ENCODE data around the gene ADAR.

The ADAR gene

GRCh38 chr1:154550070-154550469 is 57.9 kb downstream of the ADAR start:
- Histone ChIP-seq H3K9me3 (ENCODE audit: control insufficient read depth, insufficient read depth, low read length) (no peaks in the 10 kb centered on the region), H3K4me1 (ENCODE audit: control insufficient read depth, insufficient read depth, low read length) (no peaks in the 10 kb centered on the region), H3K27me3 (ENCODE audit: control insufficient read depth, insufficient read depth, low read length) (no peaks in the 10 kb centered on the region), H3K9ac (ENCODE audit: low read depth, low read length) (no peak overlapping the region), H3K4me3 (ENCODE audit: low read depth, low read length) (no peak overlapping the region), H3K36me3 (ENCODE audit: control insufficient read depth, insufficient read depth, low read length) (peaks cover 57% of the 10 kb centered on the region)

- Histone ChIP-seq H3K4me3 (ENCODE audit: low read depth, low read length) (no peak overlapping the region), H3K4me1 (ENCODE audit: control insufficient read depth, insufficient read depth, low read length) (no peaks in the 10 kb centered on the region), H3K27me3 (ENCODE audit: control insufficient read depth, insufficient read depth, low read length) (no peaks in the 10 kb centered on the region), H3K9me3 (ENCODE audit: control insufficient read depth, insufficient read depth, low read length) (no peaks in the 10 kb centered on the region), H3K9ac (ENCODE audit: low read depth, low read length) (no peak overlapping the region), H3K36me3 (ENCODE audit: control insufficient read depth, insufficient read depth, low read length) (peaks cover 49% of the 10 kb centered on the region)
Observed at GRCh38 chr1:154549202-154549770, 58.7 kb downstream of the ADAR start.

GRCh38 chr1:154548028-154548427 is 60.0 kb downstream of the ADAR start:
- no peaks in the 10 kb centered on the region for H3K9me3 ChIP-seq (ENCODE audit: control insufficient read depth, insufficient read depth, low read length)
- H3K4me1 ChIP-seq (ENCODE audit: control insufficient read depth, insufficient read depth, low read length): no peaks in the 10 kb centered on the region
- no peak overlapping the region for H3K9ac ChIP-seq (ENCODE audit: low read depth, low read length)
- H3K36me3 ChIP-seq (ENCODE audit: control insufficient read depth, insufficient read depth, low read length): peaks cover 41% of the 10 kb centered on the region
- H3K4me3 ChIP-seq (ENCODE audit: low read depth, low read length): no peak overlapping the region
- H3K27me3 ChIP-seq (ENCODE audit: control insufficient read depth, insufficient read depth, low read length): no peaks in the 10 kb centered on the region

GRCh38 chr1:154547105-154547732 is 60.8 kb downstream of the ADAR start:
- H3K9me3 ChIP-seq (ENCODE audit: control insufficient read depth, insufficient read depth, low read length): no peaks in the 10 kb centered on the region
- no peaks in the 10 kb centered on the region for H3K4me1 ChIP-seq (ENCODE audit: control insufficient read depth, insufficient read depth, low read length)
- H3K9ac ChIP-seq (ENCODE audit: low read depth, low read length): peak overlapping the region; percentile 24
- H3K27me3 ChIP-seq (ENCODE audit: control insufficient read depth, insufficient read depth, low read length): no peaks in the 10 kb centered on the region
- no peak overlapping the region for H3K4me3 ChIP-seq (ENCODE audit: low read depth, low read length)
- H3K36me3 ChIP-seq (ENCODE audit: control insufficient read depth, insufficient read depth, low read length): peaks cover 33% of the 10 kb centered on the region

- H3K9ac ChIP-seq (ENCODE audit: low read depth, low read length): no peak overlapping the region
- peaks cover under 1% of the 10 kb centered on the region for H3K4me1 ChIP-seq (ENCODE audit: control insufficient read depth, insufficient read depth, low read length)
- H3K9me3 ChIP-seq (ENCODE audit: control insufficient read depth, insufficient read depth, low read length): no peaks in the 10 kb centered on the region
- H3K4me3 ChIP-seq (ENCODE audit: low read depth, low read length): no peak overlapping the region
- peaks cover 25% of the 10 kb centered on the region for H3K36me3 ChIP-seq (ENCODE audit: control insufficient read depth, insufficient read depth, low read length)
- no peaks in the 10 kb centered on the region for H3K27me3 ChIP-seq (ENCODE audit: control insufficient read depth, insufficient read depth, low read length)
Observed at GRCh38 chr1:154546264-154547063, 61.5 kb downstream of the ADAR start.

- Histone ChIP-seq H3K9ac (ENCODE audit: low read depth, low read length) (no peak overlapping the region), H3K27me3 (ENCODE audit: control insufficient read depth, insufficient read depth, low read length) (peaks cover 2% of the 10 kb centered on the region), H3K4me3 (ENCODE audit: low read depth, low read length) (no peak overlapping the region), H3K9me3 (ENCODE audit: control insufficient read depth, insufficient read depth, low read length) (no peaks in the 10 kb centered on the region), H3K4me1 (ENCODE audit: control insufficient read depth, insufficient read depth, low read length) (peaks cover 3% of the 10 kb centered on the region), H3K36me3 (ENCODE audit: control insufficient read depth, insufficient read depth, low read length) (no peaks in the 10 kb centered on the region)
Observed at GRCh38 chr1:154541231-154541630, 66.8 kb downstream of the ADAR start.

GRCh38 chr1:154539486-154540483 is 68.2 kb downstream of the ADAR start:
- peaks cover 3% of the 10 kb centered on the region for H3K4me1 ChIP-seq (ENCODE audit: control insufficient read depth, insufficient read depth, low read length)
- no peaks in the 10 kb centered on the region for H3K9me3 ChIP-seq (ENCODE audit: control insufficient read depth, insufficient read depth, low read length)
- no peak overlapping the region for H3K9ac ChIP-seq (ENCODE audit: low read depth, low read length)
- no peak overlapping the region for H3K4me3 ChIP-seq (ENCODE audit: low read depth, low read length)
- no peaks in the 10 kb centered on the region for H3K36me3 ChIP-seq (ENCODE audit: control insufficient read depth, insufficient read depth, low read length)
- H3K27me3 ChIP-seq (ENCODE audit: control insufficient read depth, insufficient read depth, low read length): peaks cover 2% of the 10 kb centered on the region

- H3K9ac ChIP-seq (ENCODE audit: low read depth, low read length): no peak overlapping the region
- H3K36me3 ChIP-seq (ENCODE audit: control insufficient read depth, insufficient read depth, low read length): no peaks in the 10 kb centered on the region
- no peak overlapping the region for H3K4me3 ChIP-seq (ENCODE audit: low read depth, low read length)
- H3K27me3 ChIP-seq (ENCODE audit: control insufficient read depth, insufficient read depth, low read length): peaks cover 2% of the 10 kb centered on the region
- H3K4me1 ChIP-seq (ENCODE audit: control insufficient read depth, insufficient read depth, low read length): peaks cover 3% of the 10 kb centered on the region
- no peaks in the 10 kb centered on the region for H3K9me3 ChIP-seq (ENCODE audit: control insufficient read depth, insufficient read depth, low read length)
Observed at GRCh38 chr1:154536570-154536969, 71.4 kb downstream of the ADAR start.

- Histone ChIP-seq H3K9me3 (ENCODE audit: control insufficient read depth, insufficient read depth, low read length) (no peaks in the 10 kb centered on the region), H3K4me1 (ENCODE audit: control insufficient read depth, insufficient read depth, low read length) (no peaks in the 10 kb centered on the region), H3K9ac (ENCODE audit: low read depth, low read length) (no peak overlapping the region), H3K27me3 (ENCODE audit: control insufficient read depth, insufficient read depth, low read length) (no peaks in the 10 kb centered on the region), H3K36me3 (ENCODE audit: control insufficient read depth, insufficient read depth, low read length) (no peaks in the 10 kb centered on the region), H3K4me3 (ENCODE audit: low read depth, low read length) (no peak overlapping the region)
Observed at GRCh38 chr1:154533952-154534844, 73.8 kb downstream of the ADAR start.
